ENCODE measurements around the gene BTN3A1. TPM values are rescaled to one million over a fixed set of nuclear protein-coding genes. Genes with fewer than 3 reads are reported as not detected.
"Not testable (repeated sequence)": the region's sequence is repeated elsewhere in the genome, so short reads cannot be mapped to it uniquely, and the experiment has no call there.

BTN3A1 gene
- total RNA-seq, 4 donors from 2014 or later, result 12.3 to 29.3 (median 16.6) TPM

GRCh38 chr6:26432627-26433201, 30.6 kb downstream of the BTN3A1 start:
- TF ChIP-seq CTCF (IDR thresholded peaks at IDR 0.05), result no peak
- TF ChIP-seq EP300 (IDR thresholded peaks at IDR 0.05), result no peak
- no peak for TF ChIP-seq POLR2A (IDR thresholded peaks at IDR 0.05)
- peak in 1 of 2 donors; percentile 27 for DNase-seq (ENCODE audit: low spot score in 2 of 2)
- WGBS, 2 donors, result 70 to 71% methylated on average over 5 of the region's 5 CpGs
- peaks cover 0 to 46% (median 4%) of the 10 kb centered on the region in 3 donors for H3K36me3 ChIP-seq
- no peak overlapping the region for H3K4me3 ChIP-seq
- no peaks in the 10 kb centered on the region for H3K27me3 ChIP-seq
- no peaks in the 10 kb centered on the region for H3K9me3 ChIP-seq
- H3K4me1 ChIP-seq, result peaks cover 0 to 9% (median 0%) of the 10 kb centered on the region in 4 donors
- H3K27ac ChIP-seq, result peak overlapping the region in 3 of 4 donors; percentile 15 to 50 (median 30)

GRCh38 chr6:26433680-26434079, 31.6 kb downstream of the BTN3A1 start:
- H3K36me3 ChIP-seq, result peaks cover 0 to 37% (median 4%) of the 10 kb centered on the region in 3 donors
- H3K4me1 ChIP-seq; H3K27ac ChIP-seq; H3K4me3 ChIP-seq; DNase-seq (ENCODE audit: low spot score in 2 of 2); H3K27me3 ChIP-seq; H3K9me3 ChIP-seq: not testable (repeated sequence)
- WGBS, 2 donors, result 85 to 97% methylated on average over 8 of the region's 8 CpGs

GRCh38 chr6:26436018-26436417, 33.9 kb downstream of the BTN3A1 start:
- peaks cover 0 to 20% (median 4%) of the 10 kb centered on the region in 3 donors for H3K36me3 ChIP-seq
- DNase-seq (ENCODE audit: low spot score in 2 of 2), result no peak
- 88 to 95% methylated on average over 4 of the region's 4 CpGs for WGBS, 2 donors
- no peaks in the 10 kb centered on the region for H3K9me3 ChIP-seq
- no peak for TF ChIP-seq POLR2A (IDR thresholded peaks at IDR 0.05)
- TF ChIP-seq CTCF (IDR thresholded peaks at IDR 0.05), result no peak
- no peak for TF ChIP-seq EP300 (IDR thresholded peaks at IDR 0.05)
- H3K27me3 ChIP-seq, result no peaks in the 10 kb centered on the region
- H3K4me3 ChIP-seq, result no peak overlapping the region
- no peak overlapping the region for H3K27ac ChIP-seq
- H3K4me1 ChIP-seq, result peaks cover 0 to 21% (median 3%) of the 10 kb centered on the region in 4 donors

GRCh38 chr6:26437550-26437949, 35.5 kb downstream of the BTN3A1 start:
- DNase-seq (ENCODE audit: low spot score in 2 of 2), result no peak
- H3K9me3 ChIP-seq, result no peaks in the 10 kb centered on the region
- H3K36me3 ChIP-seq, result peaks cover 0 to 9% (median 0%) of the 10 kb centered on the region in 3 donors
- H3K27ac ChIP-seq, result no peak overlapping the region
- 92 to 97% methylated on average over 1 of the region's 1 CpG for WGBS, 2 donors
- TF ChIP-seq CTCF (IDR thresholded peaks at IDR 0.05), result no peak
- TF ChIP-seq POLR2A (IDR thresholded peaks at IDR 0.05), result no peak
- no peak for TF ChIP-seq EP300 (IDR thresholded peaks at IDR 0.05)
- no peaks in the 10 kb centered on the region for H3K27me3 ChIP-seq
- H3K4me3 ChIP-seq, result no peak overlapping the region
- peaks cover 0 to 27% (median 8%) of the 10 kb centered on the region in 4 donors for H3K4me1 ChIP-seq

- H3K27ac ChIP-seq, result no peak overlapping the region
- no peak overlapping the region for H3K4me3 ChIP-seq
- TF ChIP-seq CTCF (IDR thresholded peaks at IDR 0.05) (no peak), POLR2A (IDR thresholded peaks at IDR 0.05) (no peak), EP300 (IDR thresholded peaks at IDR 0.05) (no peak)
- peaks cover 0 to 7% (median 0%) of the 10 kb centered on the region in 3 donors for H3K36me3 ChIP-seq
- H3K4me1 ChIP-seq, result peaks cover 0 to 27% (median 8%) of the 10 kb centered on the region in 4 donors
- WGBS, 2 donors, result 97 to 100% methylated on average over 1 of the region's 1 CpG
- H3K9me3 ChIP-seq, result no peaks in the 10 kb centered on the region
- DNase-seq (ENCODE audit: low spot score in 2 of 2), result no peak
- H3K27me3 ChIP-seq, result no peaks in the 10 kb centered on the region
Measured at GRCh38 chr6:26438000-26438399, 35.9 kb downstream of the BTN3A1 start.

All from tibial nerve (tissue), 4 donors.